ENCODE measurements around the gene NCOR2. TPM values are rescaled to one million over a fixed set of nuclear protein-coding genes. Genes with fewer than 3 reads are reported as not detected.
A peak's percentile ranks its signal among the peaks of the same experiment; 100 is the strongest.

Gene NCOR2
- total and polyA plus RNA-seq, 12 donors: 46.9 to 200 (median 132) TPM

DNA sequence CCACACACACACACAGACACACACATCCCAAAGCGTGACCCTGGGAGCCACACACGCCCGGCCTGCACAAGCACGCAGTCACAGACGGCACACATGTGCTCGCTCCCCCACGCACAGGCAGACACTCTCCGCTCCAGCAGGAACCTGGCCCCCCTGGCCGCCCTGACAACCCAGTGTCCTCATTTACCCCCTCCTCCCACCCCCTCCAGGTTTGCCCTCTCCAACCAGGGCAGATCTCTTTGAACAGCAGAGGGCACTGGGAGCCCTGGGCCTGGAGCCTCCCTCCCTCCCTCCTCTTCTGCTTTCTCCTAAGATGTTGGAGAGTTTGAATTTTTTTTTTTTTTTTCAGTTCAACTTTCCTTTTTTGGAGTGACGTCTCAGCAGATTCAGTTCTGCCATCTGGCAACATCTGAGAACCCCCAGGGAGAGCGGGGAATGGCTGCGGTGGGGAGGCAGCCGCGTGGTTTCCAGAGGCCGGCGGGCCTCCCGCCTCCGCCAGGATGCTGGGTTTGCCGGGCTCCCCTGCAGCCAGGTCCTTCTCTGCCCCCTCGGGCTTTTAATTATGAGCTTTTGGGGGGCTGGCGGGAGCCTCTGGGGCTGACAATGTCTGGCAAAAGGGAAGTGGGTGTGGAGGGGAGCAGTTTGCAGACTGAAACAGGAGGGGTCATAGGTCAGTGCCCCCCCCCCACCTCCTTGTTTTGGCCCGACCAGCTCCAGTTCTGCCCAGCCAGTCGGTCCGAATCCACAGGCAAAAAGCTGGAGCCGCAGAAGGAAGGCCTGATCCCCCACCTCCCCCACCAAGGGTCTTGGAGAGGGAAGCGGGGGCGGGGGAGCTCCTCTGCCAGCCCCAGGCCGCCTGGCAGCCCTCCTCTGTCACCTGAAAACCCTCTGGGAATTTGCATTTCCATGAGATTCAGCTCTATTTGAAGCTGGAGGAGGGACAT lies 1.3 kb upstream of the NCOR2 start:
- H3K4me3 ChIP-seq: peak overlapping the region in 6 of 10 donors; percentile 44 to 99 (median 50)
- 30 to 33% methylated on average over 28 of the region's 28 CpGs for WGBS, 2 donors
- H3K4me1 ChIP-seq: peaks cover 19 to 48% (median 39%) of the 10 kb centered on the region in 9 donors
- peak in 7 of 9 donors; percentile 23 to 56 (median 49) for TF ChIP-seq CTCF (IDR thresholded peaks at IDR 0.05)
- H3K27ac ChIP-seq: peak overlapping the region; percentile 44 to 95 (median 90)
- ATAC-seq: peak; percentile 40 to 68 (median 50)
- no peaks in the 10 kb centered on the region for H3K36me3 ChIP-seq
- no peaks in the 10 kb centered on the region for H3K9me3 ChIP-seq
- intact Hi-C loops (cut with DNase I): loop anchor here (5.0 to 10.0 kb wide), 17 partner anchors 51 to 514 kb away; no protein-coding TSS in a partner anchor
- no peaks in the 10 kb centered on the region for H3K27me3 ChIP-seq
- peak; percentile 78 to 87 for DNase-seq

DNA sequence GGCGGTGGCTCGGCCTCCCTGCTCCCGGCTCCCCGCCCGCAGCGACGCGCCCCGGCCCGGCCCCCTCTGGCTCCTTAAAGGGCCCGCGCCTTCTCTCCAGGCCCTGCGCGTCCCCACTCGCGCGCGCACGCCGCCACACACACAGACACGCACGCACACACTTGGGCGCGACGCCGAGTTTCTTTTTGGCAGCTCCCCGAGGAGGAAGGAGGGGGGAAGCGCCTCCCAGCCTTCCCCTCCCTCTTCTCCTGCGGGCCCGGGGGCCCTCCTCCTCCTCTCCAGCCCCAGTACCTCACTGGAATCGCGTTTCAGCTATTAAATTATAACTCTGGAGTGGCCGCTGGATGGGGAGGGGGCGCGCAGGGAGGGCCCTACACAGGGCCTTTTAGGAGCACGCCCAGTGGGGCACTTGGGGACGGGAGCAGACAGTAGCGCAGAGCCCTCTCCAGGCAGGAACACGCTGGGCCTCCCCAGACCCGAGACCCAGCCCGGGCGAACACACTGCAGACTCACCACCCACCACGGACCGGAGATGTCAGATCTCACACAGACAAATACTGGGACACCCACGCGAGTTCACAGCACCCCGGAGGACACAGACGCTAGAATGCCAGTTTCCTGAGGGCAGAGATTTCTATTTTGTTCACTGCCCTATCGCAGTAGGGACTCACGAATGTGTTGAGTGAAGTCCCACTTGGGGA lies 411 bp upstream of the NCOR2 start:
- peak in 3 of 9 donors; percentile 25 to 32 (median 32) for TF ChIP-seq CTCF (IDR thresholded peaks at IDR 0.05)
- DNase-seq (peak; percentile 96 to 97), ATAC-seq (peak; percentile 83 to 92 (median 88))
- H3K27ac ChIP-seq: peak overlapping the region; percentile 44 to 95 (median 90)
- intact Hi-C loops (cut with DNase I): loop anchor here (2.0 to 10.0 kb wide), 19 partner anchors 49 to 513 kb away; no protein-coding TSS in a partner anchor
- H3K36me3 ChIP-seq: peaks cover 0 to 8% (median 0%) of the 10 kb centered on the region in 9 donors
- H3K9me3 ChIP-seq: no peaks in the 10 kb centered on the region
- peak overlapping the region in 9 of 10 donors; percentile 24 to 99 (median 49) for H3K4me3 ChIP-seq
- H3K4me1 ChIP-seq: peaks cover 19 to 57% (median 46%) of the 10 kb centered on the region in 9 donors
- WGBS, 2 donors: 1% methylated on average over 35 to 47 of the region's 50 CpGs
- no peaks in the 10 kb centered on the region for H3K27me3 ChIP-seq

GRCh38 chr12:124566161-124566996 lies 1.0 kb downstream of the NCOR2 start:
- peaks cover 21 to 71% (median 61%) of the 10 kb centered on the region in 9 donors for H3K4me1 ChIP-seq
- WGBS, 2 donors: 0% methylated on average over 53 to 56 of the region's 56 CpGs

More at GRCh38 chr12:124566161-124566996, 1.0 kb downstream of the NCOR2 start:
- peak overlapping the region; percentile 81 to 99 (median 96) for H3K4me3 ChIP-seq
- intact Hi-C loops (cut with DNase I): loop anchor here (2.0 to 10.0 kb wide), 19 partner anchors 48 to 512 kb away; no protein-coding TSS in a partner anchor
- H3K36me3 ChIP-seq: peaks cover 0 to 8% (median 0%) of the 10 kb centered on the region in 9 donors
- ATAC-seq (peak; percentile 64 to 83 (median 76)), DNase-seq (peak; percentile 88 to 90)
- peak overlapping the region; percentile 96 to 100 (median 99) for H3K27ac ChIP-seq
- no peaks in the 10 kb centered on the region for H3K27me3 ChIP-seq
- H3K9me3 ChIP-seq: no peaks in the 10 kb centered on the region
- TF ChIP-seq CTCF (IDR thresholded peaks at IDR 0.05): peak in 2 of 9 donors; percentile 26 to 34

Measured in heart right ventricle (tissue), 16 donors.